K562 (cell line): Measurements from ENCODE around the gene SEMA5A. TPM values are rescaled to one million over a fixed set of nuclear protein-coding genes. Genes with fewer than 3 reads are reported as not detected.

ENCODE experiments used
- ATAC-seq: fragments of 200-7000 bp; cut with Tn5 transposase; 3 replicates; pipeline ENCODE4 v1.9.1; 2020; ENCODE audit warnings: moderate library complexity
- BruUV-seq: library from RNA; stranded (reverse); fragments of 400-500 nt; replicated peaks from 2 replicates; lab custom pipeline; 2021; lab: Mats Ljungman, UMichigan
- CTCF ChIA-PET: fragments of 300-600 bp; formaldehyde crosslinking; extraction: SDS; loops from one replicate; lab custom pipeline; 2021; ENCODE audit warnings: low intra/inter-chr PET ratio; lab: Yijun Ruan, JAX
- POLR2A ChIA-PET: fragments of 300-600, 350-650 bp; sonication (Branson Sonifier 250); formaldehyde crosslinking; extraction: SDS; loops from one replicate; lab custom pipeline; 2021; ENCODE audit warnings: antibody characterized with exemption, inconsistent platforms; lab: Yijun Ruan, JAX
- DNase-seq, 4 experiments: peaks; one replicate each; pipeline versions ENCODE4 v3.0.0 to v3.0.0-alpha.2; 2011 to 2018; ENCODE audit warnings: low spot score in 3 of 4, mixed read lengths in 3 of 4; ENCODE audit errors: extremely low read depth in 1 of 4
- FAIRE-seq: peaks from 2 replicates; lab custom pipeline; 2011; peaks lifted over from hg19 to GRCh38; lab: Jason Lieb, UNC
- H2AFZ ChIP-seq: 2 replicates; pipeline ENCODE4 v1.6.0; 2011; ENCODE audit warnings: low read depth, low read length, control low read depth, inconsistent platforms
- H3K27ac ChIP-seq: fragments of 200-600 bp; 3 replicates; pipeline ENCODE4 v1.8.0; 2011; ENCODE audit warnings: low read depth, mild to moderate bottlenecking, control low read depth, inconsistent platforms, low read length, moderate library complexity, mixed read lengths; ENCODE audit errors: extremely low read depth
- H3K27me3 ChIP-seq, 2 experiments: fragments of 300-600 bp in 1 of 2; 2 replicates in 1 of 2; 3 replicates in 1 of 2; pipeline versions ENCODE4 v1.6.0 to v1.8.0; 2011; ENCODE audit warnings: inconsistent platforms in 2 of 2, low read length in 2 of 2, mild to moderate bottlenecking in 1 of 2, mixed read lengths in 1 of 2, moderate library complexity in 1 of 2; ENCODE audit not compliant: control insufficient read depth in 2 of 2, insufficient read depth in 2 of 2
- H3K36me3 ChIP-seq: fragments of 300-600 bp; 3 replicates; pipeline ENCODE4 v1.8.0; 2011; ENCODE audit warnings: mild to moderate bottlenecking, low read length, inconsistent platforms; ENCODE audit not compliant: control insufficient read depth, insufficient read depth
- H3K4me1 ChIP-seq, 2 experiments: fragments of 200-600 bp in 1 of 2; replicated peaks in 1 of 2; 2 replicates in 1 of 2; 3 replicates in 1 of 2; pipeline versions ENCODE4 v1.5.1 to v1.8.0; 2011; ENCODE audit warnings: inconsistent platforms in 2 of 2, low read length in 2 of 2, mild to moderate bottlenecking in 1 of 2, mixed read lengths in 1 of 2, moderate library complexity in 1 of 2; ENCODE audit not compliant: control insufficient read depth in 2 of 2, insufficient read depth in 2 of 2
- H3K4me2 ChIP-seq: 2 replicates; pipeline ENCODE4 v1.6.1; 2011; ENCODE audit warnings: low read length, control low read depth, inconsistent platforms, mixed read lengths; ENCODE audit not compliant: insufficient read depth
- H3K4me3 ChIP-seq: fragments of 200-600 bp; sonication (generic), shearing (Covaris generic); 2 replicates; pipeline ENCODE4 v1.5.1; 2016; ENCODE audit warnings: control low read depth, inconsistent platforms
- H3K79me2 ChIP-seq: fragments of 200-600 bp; 3 replicates; pipeline ENCODE4 v1.8.0; 2011; ENCODE audit warnings: low read length, inconsistent platforms; ENCODE audit not compliant: control insufficient read depth, insufficient read depth
- H3K9ac ChIP-seq, 2 experiments: 2 replicates each; pipeline versions ENCODE4 v1.6.0 to v1.6.1; 2011; ENCODE audit warnings: low read depth in 2 of 2, low read length in 2 of 2, control low read depth in 1 of 2, inconsistent platforms in 1 of 2, mild to moderate bottlenecking in 1 of 2, mixed read lengths in 1 of 2; ENCODE audit not compliant: insufficient read depth in 1 of 2
- H3K9me1 ChIP-seq: one replicate; pipeline ENCODE4 v1.6.0; 2011; ENCODE audit warnings: inconsistent platforms, mild to moderate bottlenecking, low read length, moderate library complexity; ENCODE audit not compliant: control insufficient read depth, insufficient read depth
- H3K9me3 ChIP-seq: replicated peaks from 2 replicates; pipeline ENCODE4 v1.5.1; 2011; ENCODE audit warnings: low read depth, low read length, inconsistent platforms; ENCODE audit not compliant: control insufficient read depth, insufficient read depth
- H4K20me1 ChIP-seq: replicated peaks from 2 replicates; pipeline ENCODE4 v1.6.1; 2011; ENCODE audit warnings: low read length, inconsistent platforms, mixed read lengths; ENCODE audit not compliant: control insufficient read depth, insufficient read depth
- BHLHE40 ChIP-seq: IDR thresholded peaks from 2 replicates; pipeline ENCODE4 v1.6.1; 2011; ENCODE audit warnings: low read length, improper control_type of control experiment
- CBX1 ChIP-seq: sonication (generic); IDR thresholded peaks from 2 replicates; pipeline ENCODE4 v1.6.1; 2016; ENCODE audit warnings: antibody characterized with exemption, low read depth, mild to moderate bottlenecking
- DIDO1 ChIP-seq: fragments of 450-650 bp; IDR thresholded peaks from 2 replicates; pipeline ENCODE4 v1.6.1; 2016; ENCODE audit warnings: low read depth, missing biosample characterization, missing genetic modification characterization
- ETV1 ChIP-seq: fragments of 450-650 bp; conservative IDR thresholded peaks from 2 replicates; pipeline ENCODE4 v1.6.1; 2016; ENCODE audit warnings: missing genetic modification characterization, control low read depth, low read depth, missing compliant biosample characterization
- MBD2 ChIP-seq: sonication (generic); IDR thresholded peaks from 2 replicates; pipeline ENCODE4 v1.6.1; 2016; ENCODE audit warnings: low read depth, borderline replicate concordance
- PHF20 ChIP-seq: fragments of 450-650 bp; IDR thresholded peaks from 2 replicates; pipeline ENCODE4 v1.6.1; 2018; ENCODE audit not compliant: partially characterized antibody
- POLR2G ChIP-seq: fragments of 200-400 bp; formaldehyde crosslinking; IDR thresholded peaks from 2 replicates; pipeline ENCODE4 v1.6.1; 2017; ENCODE audit warnings: low read depth, mild to moderate bottlenecking, antibody characterized with exemption, low read length, moderate library complexity
- RUNX1 ChIP-seq: sonication (generic); IDR thresholded peaks from 2 replicates; pipeline ENCODE4 v1.6.1; 2016; ENCODE audit warnings: antibody characterized with exemption, low read depth
- SMARCB1 ChIP-seq: IDR thresholded peaks from 2 replicates; pipeline ENCODE4 v1.6.1; 2011; ENCODE audit warnings: improper control_type of control experiment, low read depth; ENCODE audit not compliant: insufficient read length
- TARDBP ChIP-seq: fragments of 450-650 bp; IDR thresholded peaks from 2 replicates; pipeline ENCODE4 v1.6.1; 2016
- ZBTB8A ChIP-seq: fragments of 450-650 bp; IDR thresholded peaks from 2 replicates; pipeline ENCODE4 v1.6.1; 2018; ENCODE audit warnings: mild to moderate bottlenecking, moderate library complexity; ENCODE audit not compliant: partially characterized antibody
- ZNF133 ChIP-seq: fragments of 250-450 bp; sonication (Bioruptor Pico); IDR thresholded peaks from 2 replicates; pipeline ENCODE4 v1.4.0; 2020; ENCODE audit warnings: mild to moderate bottlenecking
- ZNF143 ChIP-seq: sonication (generic); formaldehyde crosslinking; IDR thresholded peaks from 2 replicates; pipeline ENCODE4 v1.9.0; 2022; ENCODE audit warnings: mild to moderate bottlenecking, missing genetic modification reagents
- ZNF324 ChIP-seq: fragments of 250-450 bp; sonication (Bioruptor Pico); IDR thresholded peaks from 2 replicates; pipeline ENCODE4 v1.4.0; 2020; ENCODE audit warnings: mild to moderate bottlenecking
- ZNF408 ChIP-seq: fragments of 250-450 bp; sonication (Bioruptor Pico); IDR thresholded peaks from 2 replicates; pipeline ENCODE4 v1.4.0; 2020; ENCODE audit warnings: low read depth, mild to moderate bottlenecking, moderate library complexity
- ZSCAN32 ChIP-seq: fragments of 450-650 bp; formaldehyde crosslinking; IDR thresholded peaks from 2 replicates; pipeline ENCODE4 v1.4.0; 2020; ENCODE audit warnings: mild to moderate bottlenecking, moderate library complexity
- ZZZ3 ChIP-seq: fragments of 450-650 bp; IDR thresholded peaks from 2 replicates; pipeline ENCODE4 v1.6.1; 2016; ENCODE audit warnings: antibody characterized with exemption, mild to moderate bottlenecking, moderate library complexity
- WGBS: fragments of 100-300 bp; shearing (Covaris generic); methylation state at CpG from one replicate; pipeline ENCODE4 v1.1.6; 2016; ENCODE audit warnings: low coverage, mixed read lengths; ENCODE audit not compliant: insufficient coverage; ENCODE audit errors: missing lambda C conversion rate; 5-methylcytosine and 5-hydroxymethylcytosine counted together
- in situ Hi-C: fragments of 300-500 bp; cut with MboI; formaldehyde crosslinking; loops from 4 replicates; pipeline ENCODE4 v1.15.0; 2018; ENCODE audit warnings: inconsistent platforms, mixed read lengths
- intact Hi-C: fragments of 100-400 bp; cut with micrococcal nuclease; formaldehyde crosslinking; loops from 2 replicates; pipeline ENCODE4 v1.14.2; 2022
- polyA plus RNA-seq, 8 experiments: library from polyadenylated mRNA; depleted of rRNA in 4 of 8; stranded (reverse) in 5 of 8; unstranded in 3 of 8; fragments of >200 nt; fragmentation: Nextera tagmentation in 2 of 8; fragmentation: Illumina TruSeq in 1 of 8; extraction: Ambion mirVana in 2 of 8; extraction: Trizol in 1 of 8; gene quantifications; 2 replicates each; pipeline versions ENCODE4 v1.2.1 to v1.2.3, GENCODE V29; 2011 to 2014; ENCODE audit warnings: inconsistent platforms in 1 of 8, missing spikeins in 1 of 8
- total RNA-seq, 7 experiments: library from RNA; depleted of rRNA in 6 of 7; stranded (reverse); fragments of >200 nt in 6 of 7; fragmentation: Illumina TruSeq in 2 of 7; extraction: Trizol in 2 of 7; gene quantifications; 2 replicates each; pipeline versions ENCODE4 v1.2.1 to v1.2.3, GENCODE V29; 2011 to 2021; ENCODE audit warnings: low replicate concordance in 1 of 7
- TF ChIP-seq, protein P1 (sequence below): sonication (generic); formaldehyde crosslinking; IDR thresholded peaks from 2 replicates; pipeline ENCODE4 v1.8.1; 2022; ENCODE audit warnings: missing genetic modification reagents
- TF ChIP-seq, protein P2 (sequence below): fragments of 250-450 bp; sonication (Bioruptor Pico); IDR thresholded peaks from 2 replicates; pipeline ENCODE4 v1.6.1; 2021; ENCODE audit warnings: mild to moderate bottlenecking

SEMA5A gene
- total and polyA plus RNA-seq, 9 of the 15 experiments (the other 6 are each of a cell fraction or from before 2014, with no cell fraction given): 0.02 TPM; not detected in 8

DNA sequence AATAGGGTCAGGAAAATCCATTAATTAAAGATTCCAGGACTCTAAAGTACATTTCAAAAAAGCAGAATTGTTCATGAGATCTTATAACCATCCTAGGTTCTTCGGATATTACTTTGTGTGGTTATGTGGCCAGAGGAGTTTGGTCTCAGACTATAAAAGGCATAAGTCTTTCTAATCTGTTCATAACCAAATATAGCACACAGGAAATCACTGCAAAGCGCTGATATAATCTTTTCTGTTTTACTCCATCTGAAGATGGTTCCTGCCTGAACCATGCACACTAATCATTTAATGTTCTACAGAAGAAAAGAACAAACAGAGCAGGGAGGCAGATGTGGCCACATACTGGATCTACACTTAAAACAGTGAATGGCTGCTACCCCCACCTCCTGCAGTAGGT lies 182.8 kb downstream of the SEMA5A start:
- intact Hi-C loops: no loop called here
- no peak overlapping the region for H3K9ac ChIP-seq
- no peak for ATAC-seq
- CTCF ChIA-PET: no interaction called here
- H4K20me1 ChIP-seq: no peaks in the 10 kb centered on the region
- H3K79me2 ChIP-seq: no peaks in the 10 kb centered on the region
- H3K4me2 ChIP-seq: no peak overlapping the region
- DNase-seq: no peak
- in situ Hi-C loops: no loop called here
- no peaks in the 10 kb centered on the region for H3K4me1 ChIP-seq
- BruUV-seq: no TSS peak
- no peaks in the 10 kb centered on the region for H3K36me3 ChIP-seq
- no peaks in the 10 kb centered on the region for H3K27me3 ChIP-seq
- WGBS: 0% methylated on average over 2 of the region's 2 CpGs
- H3K4me3 ChIP-seq: no peak overlapping the region
- H3K9me1 ChIP-seq: no peaks in the 10 kb centered on the region
- POLR2A ChIA-PET: no interaction called here
- no peaks in the 10 kb centered on the region for H3K9me3 ChIP-seq
- no peak overlapping the region for H3K27ac ChIP-seq
- no peak for FAIRE-seq
- TF ChIP-seq RUNX1 (no peak), ETV1 (tag) (no peak), SMARCB1 (no peak), MBD2 (no peak), ZNF133 (CRISPR knock-in tag) (no peak), DIDO1 (no peak), ZSCAN32 (CRISPR knock-in tag) (no peak), ZNF408 (CRISPR knock-in tag) (no peak)
- no peak overlapping the region for H2AFZ ChIP-seq

DNA sequence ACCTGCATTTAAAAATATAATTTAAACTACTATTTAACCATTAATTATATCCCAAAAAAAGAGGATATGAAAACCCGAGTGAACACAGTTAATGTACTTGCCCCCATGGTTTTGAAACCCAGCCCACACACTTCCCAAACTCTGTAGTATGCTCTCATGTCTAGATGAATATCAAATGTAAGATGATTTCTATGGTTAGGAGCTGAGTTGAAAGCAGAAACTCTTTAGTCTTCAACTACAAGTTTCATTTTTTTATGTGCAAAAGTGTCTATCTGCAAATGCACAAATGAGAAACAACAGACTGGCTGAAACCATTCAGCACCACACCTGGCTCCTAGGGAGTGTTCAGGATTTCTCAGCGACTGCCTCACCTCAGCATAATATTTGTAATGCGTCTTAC lies 183.3 kb downstream of the SEMA5A start:
- 0% methylated on average over 3 of the region's 3 CpGs for WGBS
- Histone ChIP-seq H3K4me2 (no peak overlapping the region), H3K9me3 (no peaks in the 10 kb centered on the region), H3K9ac (no peak overlapping the region), H3K4me1 (no peaks in the 10 kb centered on the region), H3K27ac (no peak overlapping the region), H3K9me1 (no peaks in the 10 kb centered on the region), H3K36me3 (no peaks in the 10 kb centered on the region), H3K4me3 (no peak overlapping the region), H3K79me2 (no peaks in the 10 kb centered on the region), H3K27me3 (no peaks in the 10 kb centered on the region), H2AFZ (no peak overlapping the region), H4K20me1 (no peaks in the 10 kb centered on the region)
- FAIRE-seq (no peak), ATAC-seq (no peak), DNase-seq (no peak)
- no peak for TF ChIP-seq ZZZ3
- no peak for TF ChIP-seq PHF20
- no peak for TF ChIP-seq BHLHE40
- TF ChIP-seq TARDBP: no peak
- TF ChIP-seq ZBTB8A: no peak
- TF ChIP-seq ZNF324 (CRISPR knock-in tag): no peak
- no peak for TF ChIP-seq ZNF143 (CRISPR knock-in tag)
- TF ChIP-seq POLR2G: no peak
- TF ChIP-seq, protein P1, sequence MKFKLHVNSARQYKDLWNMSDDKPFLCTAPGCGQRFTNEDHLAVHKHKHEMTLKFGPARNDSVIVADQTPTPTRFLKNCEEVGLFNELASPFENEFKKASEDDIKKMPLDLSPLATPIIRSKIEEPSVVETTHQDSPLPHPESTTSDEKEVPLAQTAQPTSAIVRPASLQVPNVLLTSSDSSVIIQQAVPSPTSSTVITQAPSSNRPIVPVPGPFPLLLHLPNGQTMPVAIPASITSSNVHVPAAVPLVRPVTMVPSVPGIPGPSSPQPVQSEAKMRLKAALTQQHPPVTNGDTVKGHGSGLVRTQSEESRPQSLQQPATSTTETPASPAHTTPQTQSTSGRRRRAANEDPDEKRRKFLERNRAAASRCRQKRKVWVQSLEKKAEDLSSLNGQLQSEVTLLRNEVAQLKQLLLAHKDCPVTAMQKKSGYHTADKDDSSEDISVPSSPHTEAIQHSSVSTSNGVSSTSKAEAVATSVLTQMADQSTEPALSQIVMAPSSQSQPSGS (CRISPR knock-in tag): no peak
- no peak for TF ChIP-seq CBX1
- TF ChIP-seq, protein P2, sequence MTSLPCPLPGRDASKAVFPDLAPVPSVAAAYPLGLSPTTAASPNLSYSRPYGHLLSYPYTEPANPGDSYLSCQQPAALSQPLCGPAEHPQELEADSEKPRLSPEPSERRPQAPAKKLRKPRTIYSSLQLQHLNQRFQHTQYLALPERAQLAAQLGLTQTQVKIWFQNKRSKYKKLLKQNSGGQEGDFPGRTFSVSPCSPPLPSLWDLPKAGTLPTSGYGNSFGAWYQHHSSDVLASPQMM (CRISPR knock-in tag): no peak
- in situ Hi-C loops (no loop called here), intact Hi-C loops (no loop called here)
- ChIA-PET CTCF (no interaction called here), POLR2A (no interaction called here)
- BruUV-seq: no TSS peak
